Measurements from ENCODE around the gene ODAPH. TPM values are rescaled to one million over a fixed set of nuclear protein-coding genes. Genes with fewer than 3 reads are reported as not detected.

The ODAPH gene
- total RNA-seq, 4 donors from 2014 or later, result not detected

- Histone ChIP-seq H3K4me1 (no peaks in the 10 kb centered on the region), H3K9me3 (no peaks in the 10 kb centered on the region)
- TF ChIP-seq CTCF (IDR thresholded peaks at IDR 0.05), result no peak
- TF ChIP-seq POLR2A (IDR thresholded peaks at IDR 0.05), result no peak
Measured at GRCh38 chr4:75552452-75552851, 3.4 kb upstream of the ODAPH start.

GRCh38 chr4:75557696-75558095 is 1.8 kb downstream of the ODAPH start:
- Histone ChIP-seq H3K27me3 (no peaks in the 10 kb centered on the region), H3K4me3 (no peak overlapping the region), H3K36me3 (no peaks in the 10 kb centered on the region), H3K27ac (no peak overlapping the region), H3K9me3 (no peaks in the 10 kb centered on the region), H3K4me1 (no peaks in the 10 kb centered on the region)
- no peak for TF ChIP-seq CTCF (IDR thresholded peaks at IDR 0.05)
- no peak for TF ChIP-seq POLR2A (IDR thresholded peaks at IDR 0.05)
- DNase-seq, result peak in 2 of 3 donors; percentile 51 to 54

More at GRCh38 chr4:75552452-75552851, 3.4 kb upstream of the ODAPH start:
- DNase-seq, result no peak
- no peaks in the 10 kb centered on the region for H3K27me3 ChIP-seq
- H3K4me3 ChIP-seq, result no peak overlapping the region
- H3K36me3 ChIP-seq, result no peaks in the 10 kb centered on the region
- H3K27ac ChIP-seq, result no peak overlapping the region

DNA sequence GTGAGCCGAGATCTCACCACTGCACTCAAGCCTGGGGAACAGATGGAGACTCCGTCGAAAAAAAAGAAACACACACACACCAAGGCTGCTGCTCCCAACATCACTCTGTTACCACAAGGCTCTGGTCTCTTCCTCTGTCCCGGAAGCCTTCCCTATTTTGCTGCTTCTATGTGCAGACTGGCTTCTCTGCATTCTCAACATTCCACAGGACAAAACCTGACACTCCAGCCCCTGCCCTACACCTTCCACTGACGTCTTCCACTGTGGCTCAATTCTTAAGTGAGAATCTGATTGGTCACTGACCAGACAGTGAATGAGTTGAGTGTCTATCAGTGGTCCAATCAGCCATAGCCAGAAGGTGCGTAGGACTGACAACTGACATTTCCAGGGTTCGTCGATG is 5.9 kb downstream of the ODAPH start:
- no peaks in the 10 kb centered on the region for H3K36me3 ChIP-seq
- H3K27me3 ChIP-seq, result no peaks in the 10 kb centered on the region
- TF ChIP-seq CTCF (IDR thresholded peaks at IDR 0.05), result no peak
- no peak for TF ChIP-seq POLR2A (IDR thresholded peaks at IDR 0.05)
- no peak overlapping the region for H3K27ac ChIP-seq
- no peaks in the 10 kb centered on the region for H3K9me3 ChIP-seq
- no peaks in the 10 kb centered on the region for H3K4me1 ChIP-seq
- DNase-seq, result no peak
- H3K4me3 ChIP-seq, result no peak overlapping the region

GRCh38 chr4:75564023-75564422 is 8.2 kb downstream of the ODAPH start:
- no peaks in the 10 kb centered on the region for H3K27me3 ChIP-seq
- H3K36me3 ChIP-seq, result no peaks in the 10 kb centered on the region
- no peak overlapping the region for H3K4me3 ChIP-seq
- H3K4me1 ChIP-seq, result no peaks in the 10 kb centered on the region
- no peak overlapping the region for H3K27ac ChIP-seq
- TF ChIP-seq CTCF (IDR thresholded peaks at IDR 0.05), result no peak
- TF ChIP-seq POLR2A (IDR thresholded peaks at IDR 0.05), result no peak
- no peaks in the 10 kb centered on the region for H3K9me3 ChIP-seq
- no peak for DNase-seq

- H3K27ac ChIP-seq, result no peak overlapping the region
- DNase-seq, result no peak
- no peak overlapping the region for H3K4me3 ChIP-seq
- no peaks in the 10 kb centered on the region for H3K4me1 ChIP-seq
- H3K36me3 ChIP-seq, result no peaks in the 10 kb centered on the region
- TF ChIP-seq CTCF (IDR thresholded peaks at IDR 0.05) (no peak), POLR2A (IDR thresholded peaks at IDR 0.05) (no peak)
- H3K27me3 ChIP-seq, result no peaks in the 10 kb centered on the region
- H3K9me3 ChIP-seq, result no peaks in the 10 kb centered on the region
Measured at GRCh38 chr4:75565481-75565880, 9.6 kb downstream of the ODAPH start.

DNA sequence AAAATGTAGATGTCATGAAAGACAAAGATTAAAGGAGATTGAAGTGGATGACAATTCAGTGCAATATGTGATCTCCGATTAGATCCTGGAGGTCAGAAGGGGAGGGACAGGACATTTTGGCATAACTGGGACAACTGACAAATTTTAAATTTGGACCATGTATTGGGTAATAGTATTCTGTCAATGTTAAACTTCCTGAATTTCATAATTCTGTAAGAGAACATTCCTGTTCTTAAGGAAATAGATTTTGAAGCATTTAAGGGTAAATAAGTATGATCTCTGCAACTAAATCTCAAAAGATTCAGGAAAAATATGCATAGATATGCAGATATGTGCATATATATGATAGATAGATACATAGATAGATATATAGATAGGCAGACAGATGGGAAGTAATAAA is 11.0 kb downstream of the ODAPH start:
- H3K4me1 ChIP-seq, result no peaks in the 10 kb centered on the region
- H3K27me3 ChIP-seq, result no peaks in the 10 kb centered on the region
- H3K9me3 ChIP-seq, result no peaks in the 10 kb centered on the region
- no peaks in the 10 kb centered on the region for H3K36me3 ChIP-seq
- H3K4me3 ChIP-seq, result no peak overlapping the region
- TF ChIP-seq CTCF (IDR thresholded peaks at IDR 0.05), result no peak
- TF ChIP-seq POLR2A (IDR thresholded peaks at IDR 0.05), result no peak
- H3K27ac ChIP-seq, result no peak overlapping the region
- no peak for DNase-seq
